Retinal pigment epithelial cell (primary cell): Measurements from ENCODE around the gene SORCS2.

Experiments
- DNase-seq: peaks from one replicate; pipeline ENCODE4 v3.0.0-alpha.2; 2010; ENCODE audit warnings: low read depth
- H3K4me3 ChIP-seq: 2 replicates; pipeline ENCODE4 v1.5.1; 2011; ENCODE audit warnings: mild to moderate bottlenecking, low read length, control low read depth, moderate library complexity
- CTCF ChIP-seq: conservative IDR thresholded peaks from 2 replicates; pipeline ENCODE4 v1.5.1; 2011; ENCODE audit warnings: low read depth, low read length, control low read depth, inconsistent platforms

SORCS2 gene

DNA sequence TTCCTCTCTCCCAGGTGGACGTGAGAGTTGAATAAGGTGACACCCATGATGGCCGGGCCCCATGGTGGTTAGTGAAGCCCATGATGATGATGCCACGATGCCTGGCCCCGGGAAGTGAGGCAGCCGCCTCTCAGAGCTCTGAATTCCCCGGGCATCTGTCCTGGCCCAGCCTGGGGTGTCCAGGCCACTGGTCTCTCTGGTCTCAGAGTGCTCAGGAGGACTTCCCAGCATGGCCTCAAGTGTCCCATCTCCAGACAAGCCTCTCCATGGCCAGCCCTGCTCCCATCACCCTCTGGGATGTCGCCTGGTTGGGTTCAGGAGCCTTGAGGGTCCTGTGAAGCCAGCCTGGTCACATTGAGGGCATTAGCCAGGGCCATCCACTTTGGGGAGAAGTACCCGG is 267.1 kb downstream of the SORCS2 start:
- no peak for TF ChIP-seq CTCF
- H3K4me3 ChIP-seq, result no peak overlapping the region

DNA sequence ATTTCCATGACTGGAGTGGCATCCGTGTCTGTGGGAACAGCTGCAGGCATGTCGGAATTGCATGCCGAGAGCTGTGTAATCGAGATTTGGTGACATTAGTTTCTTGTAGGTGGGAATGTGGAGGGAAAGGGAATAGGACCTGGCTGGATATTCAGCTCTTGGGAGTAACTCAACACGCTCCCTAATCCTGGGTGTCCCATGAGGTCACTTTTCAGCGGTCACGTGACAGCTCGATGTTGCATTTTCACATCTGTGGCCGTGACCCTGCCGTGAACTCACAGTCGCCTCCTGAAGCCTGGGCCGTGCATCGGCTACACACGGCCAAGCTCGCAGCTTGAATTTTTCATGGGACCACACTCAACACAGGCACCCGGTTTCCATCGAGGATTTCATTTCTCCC is 268.2 kb downstream of the SORCS2 start:
- DNase-seq, result no peak
- no peak overlapping the region for H3K4me3 ChIP-seq
- no peak for TF ChIP-seq CTCF

More for the DNA sequence above, 267.1 kb downstream of the SORCS2 start:
- no peak for DNase-seq

DNA sequence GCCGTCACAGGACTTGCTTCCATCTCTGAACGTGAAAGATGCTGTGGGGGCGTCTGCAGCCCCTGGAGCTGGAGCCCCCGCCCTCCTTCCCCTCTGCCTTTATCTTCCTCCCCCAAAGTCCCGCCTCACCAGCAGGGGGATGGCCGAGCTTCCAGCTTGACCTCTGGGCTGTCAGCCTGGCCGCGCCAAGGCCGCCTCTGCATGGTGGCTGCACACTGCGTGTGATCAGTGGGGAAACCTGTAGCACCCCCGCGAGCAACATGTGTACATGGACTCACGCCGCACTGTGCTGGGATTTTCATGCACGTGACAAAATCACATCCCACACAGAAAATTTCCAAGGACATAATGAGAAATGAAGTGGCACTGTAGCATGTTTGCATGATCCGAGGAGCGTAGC is 268.9 kb downstream of the SORCS2 start:
- no peak overlapping the region for H3K4me3 ChIP-seq
- no peak for DNase-seq
- no peak for TF ChIP-seq CTCF

- TF ChIP-seq CTCF, result no peak
- no peak for DNase-seq
- no peak overlapping the region for H3K4me3 ChIP-seq
Observed at GRCh38 chr4:7462509-7462971, 270.2 kb downstream of the SORCS2 start.

DNA sequence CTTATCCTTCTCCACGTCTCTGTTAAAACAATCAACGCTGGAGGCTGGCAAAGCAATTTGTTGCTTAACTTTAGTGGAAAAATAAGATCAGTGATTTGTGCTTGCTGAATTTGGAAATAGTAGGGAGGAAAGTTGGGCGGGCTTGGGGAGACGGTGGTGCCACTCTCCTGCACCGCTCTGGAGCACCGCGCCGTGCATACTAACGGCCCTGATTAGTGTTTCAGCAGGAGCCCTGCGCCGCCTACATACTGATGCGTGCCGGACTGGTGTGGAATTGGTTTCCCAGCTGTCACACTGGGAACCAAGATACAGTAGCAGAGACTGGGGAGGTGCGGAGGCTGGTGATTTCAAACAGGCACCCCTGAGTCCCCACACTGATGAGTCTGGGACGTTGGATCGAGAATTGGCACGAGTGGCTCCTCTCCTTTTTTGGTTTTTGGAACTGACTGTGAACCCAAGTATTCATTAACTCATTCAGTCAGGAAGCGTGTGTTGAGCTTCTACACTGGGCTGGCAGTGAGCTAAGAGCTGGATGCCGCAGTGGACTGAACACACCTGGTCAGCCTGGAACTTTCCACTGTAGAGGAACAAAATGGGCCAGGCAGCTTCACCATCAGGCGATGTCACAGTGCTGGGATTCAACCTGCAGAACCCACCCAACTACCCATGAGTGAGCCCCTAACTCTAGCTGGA is 271.4 kb downstream of the SORCS2 start:
- DNase-seq, result no peak
- no peak for TF ChIP-seq CTCF
- H3K4me3 ChIP-seq, result no peak overlapping the region

GRCh38 chr4:7464259-7464655 is 271.9 kb downstream of the SORCS2 start:
- no peak overlapping the region for H3K4me3 ChIP-seq
- no peak for DNase-seq
- TF ChIP-seq CTCF, result no peak

GRCh38 chr4:7465017-7465416 is 272.7 kb downstream of the SORCS2 start:
- DNase-seq, result no peak
- no peak for TF ChIP-seq CTCF
- H3K4me3 ChIP-seq, result no peak overlapping the region
